Brain microvascular endothelial cell (primary cell): Measurements from ENCODE around the gene MARVELD1.

Experiments
- DNase-seq: peaks from one replicate; pipeline ENCODE4 v3.0.0-alpha.2; 2020
- H3K27ac ChIP-seq: fragments of 250-450 bp; sonication (Bioruptor Pico); 2 replicates; pipeline ENCODE4 v1.5.1; 2020; ENCODE audit warnings: mild to moderate bottlenecking, moderate library complexity
- H3K27me3 ChIP-seq: fragments of 250-450 bp; sonication (Bioruptor Pico); replicated peaks from 2 replicates; pipeline ENCODE4 v1.5.1; 2020; ENCODE audit warnings: mild to moderate bottlenecking
- H3K36me3 ChIP-seq: fragments of 250-450 bp; sonication (Bioruptor Pico); replicated peaks from 2 replicates; pipeline ENCODE4 v1.5.1; 2020; ENCODE audit warnings: mild to moderate bottlenecking
- H3K4me3 ChIP-seq: 2 replicates; pipeline ENCODE4 v1.5.1; 2011; ENCODE audit warnings: low read depth, mild to moderate bottlenecking, control low read depth, low read length, moderate library complexity
- CTCF ChIP-seq: IDR thresholded peaks from 2 replicates; pipeline ENCODE4 v1.5.1; 2011; ENCODE audit warnings: low read depth, mild to moderate bottlenecking, moderate library complexity, low read length, control low read depth, inconsistent platforms; ENCODE audit errors: missing control alignments
- in situ Hi-C: cut with HindIII; loops from 2 replicates; pipeline ENCODE4 v1.10.0; 2017; ENCODE audit warnings: low sequenced_read_pairs, low pct_ligation_motif_present

MARVELD1 gene

GRCh38 chr10:97704341-97704740 is 9.2 kb upstream of the MARVELD1 start:
- in situ Hi-C loops, result no loop called here
- TF ChIP-seq CTCF, result no peak
- no peak overlapping the region for H3K27ac ChIP-seq
- DNase-seq, result no peak
- no peaks in the 10 kb centered on the region for H3K36me3 ChIP-seq
- no peak overlapping the region for H3K4me3 ChIP-seq
- H3K27me3 ChIP-seq, result no peaks in the 10 kb centered on the region

GRCh38 chr10:97705006-97705670 is 8.4 kb upstream of the MARVELD1 start:
- H3K27ac ChIP-seq, result no peak overlapping the region
- no peaks in the 10 kb centered on the region for H3K36me3 ChIP-seq
- no peak for TF ChIP-seq CTCF
- no peak overlapping the region for H3K4me3 ChIP-seq
- in situ Hi-C loops, result no loop called here
- H3K27me3 ChIP-seq, result no peaks in the 10 kb centered on the region
- no peak for DNase-seq

DNA sequence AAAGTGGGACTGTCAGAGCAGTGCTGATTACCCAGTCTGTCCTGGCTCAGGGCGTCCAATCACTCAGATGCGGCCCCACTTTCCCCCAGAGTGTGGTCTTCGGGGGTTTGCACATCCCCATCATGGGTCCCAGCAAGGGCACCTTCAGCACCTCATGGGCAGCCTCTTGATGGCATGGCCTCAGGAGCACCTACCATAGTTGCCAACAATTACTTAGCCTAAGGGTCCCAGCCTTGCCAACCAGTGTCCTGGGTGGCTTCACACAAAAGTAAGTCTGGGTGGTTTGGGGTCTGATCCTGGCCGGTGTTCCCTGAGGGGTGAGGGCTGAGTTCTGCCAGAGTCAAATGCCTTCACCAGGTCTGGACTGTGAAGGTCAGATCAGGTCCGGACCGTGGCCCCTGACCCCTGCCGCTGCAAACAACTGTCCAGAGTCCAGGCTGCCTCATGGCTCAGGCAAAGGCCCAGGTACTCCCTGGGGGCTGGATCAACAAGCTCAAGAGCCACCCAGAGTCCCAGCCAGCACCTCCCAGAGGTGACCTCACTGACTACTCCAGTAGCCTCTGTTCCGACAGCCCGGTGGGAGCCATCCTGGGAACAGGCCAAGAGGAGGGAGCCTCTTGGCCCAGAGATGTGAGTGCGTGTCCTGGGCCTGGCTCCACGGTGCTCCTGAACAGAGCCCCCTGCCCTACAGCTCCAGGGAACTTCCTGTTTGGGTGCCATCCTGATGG is 6.2 kb upstream of the MARVELD1 start:
- no peaks in the 10 kb centered on the region for H3K27me3 ChIP-seq

GRCh38 chr10:97708167-97708566 is 5.4 kb upstream of the MARVELD1 start:
- no peak for DNase-seq
- H3K36me3 ChIP-seq, result no peaks in the 10 kb centered on the region
- no peak for TF ChIP-seq CTCF
- no peak overlapping the region for H3K4me3 ChIP-seq
- no peaks in the 10 kb centered on the region for H3K27me3 ChIP-seq
- in situ Hi-C loops, result no loop called here
- no peak overlapping the region for H3K27ac ChIP-seq

More for the DNA sequence above, 6.2 kb upstream of the MARVELD1 start:
- no peak for TF ChIP-seq CTCF
- in situ Hi-C loops, result no loop called here
- Histone ChIP-seq H3K27ac (no peak overlapping the region), H3K4me3 (no peak overlapping the region), H3K36me3 (no peaks in the 10 kb centered on the region)
- DNase-seq, result no peak

DNA sequence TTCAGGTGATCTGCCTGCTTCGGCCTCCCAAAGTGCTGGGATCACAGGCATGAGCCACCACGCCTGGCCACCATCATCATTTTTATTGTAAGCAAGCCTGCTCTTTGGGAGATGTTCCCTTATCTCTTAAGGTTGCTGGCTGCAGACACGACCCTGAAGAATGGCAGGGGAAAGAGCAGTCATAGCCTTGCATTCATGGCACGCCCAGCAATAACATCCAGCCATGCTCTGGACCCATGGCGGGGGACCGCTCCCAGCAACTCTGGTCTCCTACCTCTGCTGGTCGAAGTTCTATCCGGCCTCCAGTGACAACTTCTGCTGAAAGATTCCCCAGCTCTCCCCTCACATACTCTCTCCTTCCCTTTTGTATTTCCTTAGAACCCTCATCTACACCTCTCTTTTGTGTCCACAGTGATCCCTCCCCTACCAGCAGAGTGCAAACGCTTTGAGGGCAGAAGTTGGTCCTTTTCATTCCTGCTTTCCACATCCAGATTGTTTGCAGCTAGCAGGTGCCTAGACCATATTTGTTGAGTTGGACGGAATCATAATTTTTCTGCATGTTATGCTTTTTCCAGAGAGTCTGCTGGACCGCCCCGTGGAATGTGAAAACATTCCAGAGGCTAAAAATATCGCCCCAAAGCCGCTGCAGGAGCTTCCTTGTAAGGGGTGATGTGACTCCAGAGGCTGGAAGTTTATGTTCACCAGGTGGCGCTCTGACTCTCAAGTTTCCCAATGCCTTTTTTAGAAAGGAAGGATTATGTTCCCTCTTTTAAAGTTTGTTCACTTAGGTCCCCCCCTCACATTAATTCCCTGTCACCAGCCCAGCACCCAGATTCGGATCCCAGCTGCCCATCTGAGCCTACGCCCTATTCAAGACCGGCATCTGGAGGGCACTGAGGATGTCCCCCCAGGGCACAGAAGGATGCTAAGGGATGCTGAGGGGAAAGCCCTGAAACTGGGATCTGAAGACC is 4.3 kb upstream of the MARVELD1 start:
- no peaks in the 10 kb centered on the region for H3K27me3 ChIP-seq
- peak; percentile 84 for TF ChIP-seq CTCF
- no peaks in the 10 kb centered on the region for H3K36me3 ChIP-seq
- H3K4me3 ChIP-seq, result no peak overlapping the region
- in situ Hi-C loops, result no loop called here
- H3K27ac ChIP-seq, result no peak overlapping the region
- peak; percentile 83 for DNase-seq
